ENCODE data around the gene COL17A1. TPM values are rescaled to one million over a fixed set of nuclear protein-coding genes. Genes with fewer than 3 reads are reported as not detected.
A peak's percentile ranks its signal among the peaks of the same experiment; 100 is the strongest.

The COL17A1 gene
- total and polyA plus RNA-seq, 2 of the 13 experiments (the other 11 are each of a cell fraction or from before 2014, with no cell fraction given), result 0.03 TPM; not detected in 1

GRCh38 chr10:104081998-104082397 is 3.7 kb downstream of the COL17A1 start (continued):
- TF ChIP-seq ATF6 (CRISPR knock-in tag; conservative IDR thresholded peaks at IDR 0.05), result no peak
- TF ChIP-seq HCFC1 (IDR thresholded peaks at IDR 0.05; ENCODE audit: low read depth, low read length), result no peak
- TF ChIP-seq ZNF260 (CRISPR knock-in tag; IDR thresholded peaks at IDR 0.05; ENCODE audit: borderline replicate concordance, low read depth), result no peak
- no peak for TF ChIP-seq ZNF180 (CRISPR knock-in tag; IDR thresholded peaks at IDR 0.05; ENCODE audit: borderline replicate concordance, low read depth)
- no peak for TF ChIP-seq ZFP36L2 (CRISPR knock-in tag; IDR thresholded peaks at IDR 0.05)
- no peak for TF ChIP-seq ZNF543 (CRISPR knock-in tag; IDR thresholded peaks at IDR 0.05)
- TF ChIP-seq ZBTB7B (CRISPR knock-in tag; IDR thresholded peaks at IDR 0.05), result no peak

GRCh38 chr10:104080762-104081161 is 4.9 kb downstream of the COL17A1 start:
- no peak overlapping the region for H3K27ac ChIP-seq (ENCODE audit: extremely low read length, insufficient read depth, low read length)
- FAIRE-seq (peak; percentile 49), ATAC-seq (peak; percentile 70), DNase-seq (ENCODE audit: low spot score) (peak; percentile 28)
- no peaks in the 10 kb centered on the region for H3K36me3 ChIP-seq (replicated peaks in 1 of 2; ENCODE audit: control insufficient read depth in 1 of 2, insufficient read depth in 2 of 2, low read length in 2 of 2)
- CTCF ChIA-PET (ENCODE audit: low intra/inter-chr PET ratio, low total read pairs), result no interaction called here
- in situ Hi-C loops (cut with HindIII; ENCODE audit: extremely low pct_ligation_motif_present, low pct_unique_long_range_greater_than_20kb), result no loop called here
- H3K27me3 ChIP-seq (ENCODE audit: control insufficient read depth in 1 of 2, insufficient read depth in 2 of 2, low read length in 2 of 2), result peaks cover 0 to 23% of the 10 kb centered on the region in 2 experiments; a peak in 2 of 5 replicates
- H3K9ac ChIP-seq (ENCODE audit: insufficient read depth, low read depth, low read length), result no peak overlapping the region
- WGBS (ENCODE audit: low lambda C conversion rate), result 0% methylated on average over 1 of the region's 1 CpG
- H4K20me1 ChIP-seq (ENCODE audit: insufficient read depth, low read length), result no peaks in the 10 kb centered on the region
- H3K9me3 ChIP-seq (ENCODE audit: low read length), result no peaks in the 10 kb centered on the region
- BruUV-seq (replicated peaks), result no TSS peak
- POLR2A ChIA-PET, result no interaction called here
- no peaks in the 10 kb centered on the region for H3K4me1 ChIP-seq (ENCODE audit: insufficient read depth, low read length)
- no peak overlapping the region for H2AFZ ChIP-seq (ENCODE audit: low read length)
- no peaks in the 10 kb centered on the region for H3K79me2 ChIP-seq (ENCODE audit: insufficient read depth, low read length)
- intact Hi-C loops (cut with micrococcal nuclease; ENCODE audit: unreplicated experiment), result loop anchor here (1.0 kb wide), 1 partner anchor 192 kb away; no protein-coding TSS in a partner anchor
- H3K4me2 ChIP-seq (ENCODE audit: low read depth, low read length), result no peak overlapping the region
- H3K4me3 ChIP-seq (replicated peaks in 1 of 3; ENCODE audit: insufficient read depth in 1 of 3, low read depth in 2 of 3, low read length in 3 of 3), result no peak overlapping the region
- peak; percentile 49 for TF ChIP-seq CTCF (CRISPR knock-in tag; IDR thresholded peaks at IDR 0.05)
- TF ChIP-seq TBX3 (IDR thresholded peaks at IDR 0.05; ENCODE audit: borderline replicate concordance), result no peak
- no peak for TF ChIP-seq ZNF879 (CRISPR knock-in tag; IDR thresholded peaks at IDR 0.05)
- peak; percentile 51; the same call in 1 of the 2 replicates for TF ChIP-seq SMC3 (IDR thresholded peaks at IDR 0.05; ENCODE audit: low read length)
- peak; percentile 44 for TF ChIP-seq STAG1 (CRISPR knock-in tag; IDR thresholded peaks at IDR 0.05)
- TF ChIP-seq ZNF570 (CRISPR knock-in tag; IDR thresholded peaks at IDR 0.05; ENCODE audit: borderline replicate concordance), result no peak
- no peak for TF ChIP-seq RXRA (CRISPR knock-in tag; IDR thresholded peaks at IDR 0.05)
- no peak for TF ChIP-seq ARID3A (IDR thresholded peaks at IDR 0.05; ENCODE audit: low read depth, low read length)
- TF ChIP-seq ZNF232 (CRISPR knock-in tag; IDR thresholded peaks at IDR 0.05; ENCODE audit: borderline replicate concordance), result no peak
- no peak for TF ChIP-seq ZNF234 (CRISPR knock-in tag; conservative IDR thresholded peaks at IDR 0.05)
- TF ChIP-seq TAF1 (CRISPR knock-in tag; IDR thresholded peaks at IDR 0.05), result no peak
- no peak for TF ChIP-seq NFRKB (IDR thresholded peaks at IDR 0.05)
- no peak for TF ChIP-seq ZSCAN20 (CRISPR knock-in tag; IDR thresholded peaks at IDR 0.05; ENCODE audit: borderline replicate concordance)
- no peak for TF ChIP-seq ELF1 (CRISPR knock-in tag; IDR thresholded peaks at IDR 0.05)
- TF ChIP-seq RBM39 (IDR thresholded peaks at IDR 0.05; ENCODE audit: low read depth, low read length, poor library complexity, severe bottlenecking), result no peak
